HG03196 (cell line): ENCODE results near the gene PXK.
"Not testable (repeated sequence)": the region's sequence is repeated elsewhere in the genome, so short reads cannot be mapped to it uniquely, and the experiment has no call there.

ENCODE experiments used
- ATAC-seq: cut with Tn5 transposase; IDR thresholded peaks from one replicate; pipeline ENCODE4 v1.9.1; 2021; ENCODE audit not compliant: unreplicated experiment

Gene PXK

GRCh38 chr3:58332575-58333188, at the start of gene PXK:
TSS of gene PXK (plus strand) at chr3:58332892. CDS start at chr3:58332989, 97 bp downstream.
- ATAC-seq, result peak; percentile 83

- no peak for ATAC-seq
These were observed 47.4 kb upstream of the PXK start for GRCh38 chr3:58285334-58285733.

- ATAC-seq, result no peak
These were observed 45.3 kb upstream of the PXK start for GRCh38 chr3:58287354-58287753.

- no peak for ATAC-seq
These were observed 44.5 kb upstream of the PXK start for GRCh38 chr3:58288011-58288728.

- not testable (repeated sequence) for ATAC-seq
These were observed 43.6 kb upstream of the PXK start for GRCh38 chr3:58288964-58289613.

GRCh38 chr3:58290446-58290845, 42.2 kb upstream of the PXK start:
- ATAC-seq, result not testable (repeated sequence)

- no peak for ATAC-seq
These were observed 40.9 kb upstream of the PXK start for GRCh38 chr3:58291671-58292338.

GRCh38 chr3:58292866-58293265, 39.8 kb upstream of the PXK start:
- ATAC-seq, result no peak

GRCh38 chr3:58293516-58293915, 39.2 kb upstream of the PXK start:
- ATAC-seq, result no peak

- no peak for ATAC-seq
These were observed 36.4 kb upstream of the PXK start for GRCh38 chr3:58296269-58296668.

- ATAC-seq, result no peak
These were observed 35.8 kb upstream of the PXK start for GRCh38 chr3:58296843-58297242.

GRCh38 chr3:58298190-58298589, 34.5 kb upstream of the PXK start:
- no peak for ATAC-seq

GRCh38 chr3:58299075-58299474, 33.6 kb upstream of the PXK start:
- ATAC-seq, result no peak

- no peak for ATAC-seq
These were observed 32.7 kb upstream of the PXK start for GRCh38 chr3:58299839-58300516.

GRCh38 chr3:58305882-58306711, 26.6 kb upstream of the PXK start, which contains the start of the genes HTD2 and RPP14:
TSS of gene HTD2 (plus strand) at chr3:58306520. CDS start at chr3:58317614, 11,094 bp downstream.
TSS of gene RPP14 (plus strand) at chr3:58306245. CDS start at chr3:58310330, 4,085 bp downstream.
- peak; percentile 90 for ATAC-seq

- no peak for ATAC-seq
These were observed 25.0 kb upstream of the PXK start for GRCh38 chr3:58307639-58308215.

- no peak for ATAC-seq
These were observed 24.0 kb upstream of the PXK start for GRCh38 chr3:58308728-58309127.

- no peak for ATAC-seq
These were observed 14.9 kb upstream of the PXK start for GRCh38 chr3:58317811-58318210.

GRCh38 chr3:58321791-58322190, 10.9 kb upstream of the PXK start:
- ATAC-seq, result no peak

GRCh38 chr3:58322793-58323192, 9.9 kb upstream of the PXK start:
- no peak for ATAC-seq
